Anterior cingulate cortex (tissue), 58 donors: ENCODE data around the gene CHGA.

ENCODE experiments used
- DNase-seq, 58 donors: peaks; one replicate each; lab custom pipeline; 2025; lab: John Stamatoyannopoulos, UW

CHGA gene

GRCh38 chr14:92928961-92929688 is 6.2 kb downstream of the CHGA start:
- no peak for DNase-seq

GRCh38 chr14:92929689-92930608 is 7.0 kb downstream of the CHGA start:
- no peak for DNase-seq

GRCh38 chr14:92930737-92931602 is 8.0 kb downstream of the CHGA start:
- DNase-seq: no peak

GRCh38 chr14:92931681-92932447 is 8.9 kb downstream of the CHGA start:
- DNase-seq: no peak

GRCh38 chr14:92932448-92933395 is 9.8 kb downstream of the CHGA start:
- peak in 7 of 58 donors; percentile 14 to 65 (median 32) for DNase-seq

GRCh38 chr14:92933481-92933880 is 10.5 kb downstream of the CHGA start:
- DNase-seq: no peak

- DNase-seq: no peak
These were observed 11.5 kb downstream of the CHGA start for GRCh38 chr14:92934196-92935085.

GRCh38 chr14:92935446-92935845 is 12.5 kb downstream of the CHGA start:
- DNase-seq: no peak

GRCh38 chr14:92936085-92936484 is 13.1 kb downstream of the CHGA start:
- no peak for DNase-seq

GRCh38 chr14:92937051-92937937 is 14.3 kb downstream of the CHGA start:
- no peak for DNase-seq

- peak in 23 of 58 donors; percentile 12 to 75 (median 34) for DNase-seq
These were observed 15.4 kb downstream of the CHGA start for GRCh38 chr14:92938235-92938875.

- DNase-seq: no peak
These were observed 16.1 kb downstream of the CHGA start for GRCh38 chr14:92938890-92939671.

- DNase-seq: no peak
These were observed 16.7 kb downstream of the CHGA start for GRCh38 chr14:92939699-92940098.

- DNase-seq: no peak
These were observed 17.6 kb downstream of the CHGA start for GRCh38 chr14:92940543-92940942.

- no peak for DNase-seq
These were observed 18.6 kb downstream of the CHGA start for GRCh38 chr14:92941531-92941930.
